PC-3 (cell line): ENCODE data around the gene RAB3IP. TPM values are rescaled to one million over a fixed set of nuclear protein-coding genes. Genes with fewer than 3 reads are reported as not detected.

Source experiments
- ATAC-seq: fragments of 200-7000 bp; cut with Tn5 transposase; 2 replicates; pipeline ENCODE4 v1.9.1; 2020; ENCODE audit warnings: mild to moderate bottlenecking, moderate library complexity
- BruUV-seq: library from RNA; stranded (reverse); fragments of 400-500 nt; replicated peaks from 2 replicates; lab custom pipeline; 2021; lab: Mats Ljungman, UMichigan
- CTCF ChIA-PET: fragments of 300-600 bp; sonication (Branson Sonifier 250); formaldehyde crosslinking; loops from one replicate; lab custom pipeline; 2022; ENCODE audit warnings: antibody characterized with exemption; lab: Charles Lee
- POLR2A ChIA-PET: fragments of 300-600 bp; sonication (Branson Sonifier 250); formaldehyde crosslinking; loops from one replicate; lab custom pipeline; 2022; ENCODE audit warnings: antibody characterized with exemption; ENCODE audit not compliant: unreplicated experiment; lab: Charles Lee
- DNase-seq: peaks from one replicate; pipeline ENCODE4 v3.0.0-alpha.2; 2015
- H2AFZ ChIP-seq: fragments of 300-600 bp; sonication (generic); 2 replicates; pipeline ENCODE4 v1.6.0; 2016; ENCODE audit warnings: antibody characterized with exemption, low read length
- H3F3A ChIP-seq: fragments of 300-600 bp; sonication (generic); one replicate; pipeline ENCODE4 v1.6.0; 2017; ENCODE audit warnings: antibody characterized with exemption, low read length, control low read depth, mild to moderate bottlenecking; ENCODE audit not compliant: unreplicated experiment
- H3K27ac ChIP-seq: fragments of 300-600 bp; sonication (generic); 2 replicates; pipeline ENCODE4 v1.5.1; 2016; ENCODE audit warnings: mild to moderate bottlenecking, low read length
- H3K27me3 ChIP-seq: fragments of 300-600 bp; sonication (generic); 2 replicates; pipeline ENCODE4 v1.6.1; 2016; ENCODE audit warnings: low read length, mixed read lengths
- H3K36me3 ChIP-seq: fragments of 300-600 bp; sonication (generic); 2 replicates; pipeline ENCODE4 v1.6.1; 2016; ENCODE audit warnings: low read depth, mixed run types, low read length, mixed read lengths
- H3K4me1 ChIP-seq: fragments of 300-600 bp; sonication (generic); 2 replicates; pipeline ENCODE4 v1.5.1; 2016; ENCODE audit warnings: low read length; ENCODE audit not compliant: insufficient read depth
- H3K4me2 ChIP-seq: fragments of 300-600 bp; sonication (generic); 2 replicates; pipeline ENCODE4 v1.6.0; 2016; ENCODE audit warnings: low read length
- H3K4me3 ChIP-seq: fragments of 300-600 bp; sonication (generic); 2 replicates; pipeline ENCODE4 v1.5.1; 2016; ENCODE audit warnings: mild to moderate bottlenecking, low read length, mixed read lengths
- H3K79me2 ChIP-seq: fragments of 300-600 bp; sonication (generic); 2 replicates; pipeline ENCODE4 v1.6.1; 2017; ENCODE audit warnings: low read length, mixed read lengths
- H3K9ac ChIP-seq: fragments of 300-600 bp; sonication (generic); 2 replicates; pipeline ENCODE4 v1.6.0; 2016; ENCODE audit warnings: mild to moderate bottlenecking, low read length
- H3K9me2 ChIP-seq: fragments of 300-600 bp; sonication (generic); replicated peaks from 2 replicates; pipeline ENCODE4 v1.6.1; 2016; ENCODE audit warnings: mixed run types, low read length, mixed read lengths
- H3K9me3 ChIP-seq: fragments of 300-600 bp; sonication (generic); 2 replicates; pipeline ENCODE4 v1.6.1; 2016; ENCODE audit warnings: low read length, mixed read lengths
- H4K20me1 ChIP-seq: fragments of 300-600 bp; sonication (generic); 2 replicates; pipeline ENCODE4 v1.6.1; 2016; ENCODE audit warnings: low read length, mixed read lengths
- CTCF ChIP-seq: fragments of 300-600 bp; sonication (generic); conservative IDR thresholded peaks from 2 replicates; pipeline ENCODE4 v1.5.1; 2017; ENCODE audit warnings: antibody characterized with exemption, low read depth, mild to moderate bottlenecking, low read length
- EZH2 ChIP-seq: fragments of 300-600 bp; sonication (generic); IDR thresholded peaks from one replicate; pipeline ENCODE4 v1.6.1; 2017; ENCODE audit warnings: antibody characterized with exemption, mild to moderate bottlenecking, low read length; ENCODE audit not compliant: unreplicated experiment
- EZH2phosphoT487 ChIP-seq: fragments of 300-600 bp; sonication (generic); IDR thresholded peaks from 2 replicates; pipeline ENCODE4 v1.6.1; 2018; ENCODE audit warnings: mild to moderate bottlenecking, antibody characterized with exemption, low read length, borderline replicate concordance
- intact Hi-C: fragments of 100-400 bp; cut with micrococcal nuclease; formaldehyde crosslinking; loops from 2 replicates; pipeline ENCODE4 v1.9.0; 2023
- total RNA-seq: library from RNA; depleted of rRNA; stranded (reverse); fragments of >200 nt; gene quantifications from 2 replicates; pipeline ENCODE4 v1.2.3, GENCODE V29; 2014

Gene RAB3IP
- total RNA-seq, 1 experiment from 2014 or later: 28.6 TPM

GRCh38 chr12:69712826-69713225 is 25.8 kb upstream of the RAB3IP start:
- Histone ChIP-seq H3K9me2 (no peaks in the 10 kb centered on the region), H3K27ac (no peak overlapping the region), H3K9me3 (no peaks in the 10 kb centered on the region), H2AFZ (no peak overlapping the region), H3K4me3 (no peak overlapping the region), H3F3A (no peaks in the 10 kb centered on the region), H3K4me1 (no peaks in the 10 kb centered on the region), H3K79me2 (no peaks in the 10 kb centered on the region), H3K4me2 (no peak overlapping the region), H3K27me3 (no peaks in the 10 kb centered on the region), H3K36me3 (no peaks in the 10 kb centered on the region), H4K20me1 (no peaks in the 10 kb centered on the region), H3K9ac (no peak overlapping the region)
- no TSS peak for BruUV-seq
- ChIA-PET POLR2A (no interaction called here), CTCF (no interaction called here)
- intact Hi-C loops: no loop called here
- TF ChIP-seq EZH2 (no peak), EZH2phosphoT487 (no peak), CTCF (no peak)
- ATAC-seq (no peak), DNase-seq (peak; percentile 9)

- BruUV-seq: no TSS peak
- intact Hi-C loops: no loop called here
- Histone ChIP-seq H3K27ac (no peak overlapping the region), H3K4me3 (no peak overlapping the region), H3K4me1 (no peaks in the 10 kb centered on the region), H3K27me3 (no peaks in the 10 kb centered on the region), H3K79me2 (no peaks in the 10 kb centered on the region), H2AFZ (no peak overlapping the region), H3K9ac (no peak overlapping the region), H3F3A (no peaks in the 10 kb centered on the region), H3K4me2 (no peak overlapping the region), H3K9me2 (no peaks in the 10 kb centered on the region), H4K20me1 (no peaks in the 10 kb centered on the region), H3K9me3 (no peaks in the 10 kb centered on the region), H3K36me3 (no peaks in the 10 kb centered on the region)
- TF ChIP-seq EZH2: no peak
- ChIA-PET POLR2A (no interaction called here), CTCF (no interaction called here)
- DNase-seq (no peak), ATAC-seq (no peak)
Measured at GRCh38 chr12:69714542-69714941, 24.1 kb upstream of the RAB3IP start.

GRCh38 chr12:69719336-69720316 is 19.0 kb upstream of the RAB3IP start:
- no peaks in the 10 kb centered on the region for H3F3A ChIP-seq
- no TSS peak for BruUV-seq
- H3K9me2 ChIP-seq: no peaks in the 10 kb centered on the region
- no peak for TF ChIP-seq CTCF
- TF ChIP-seq EZH2phosphoT487: no peak
- no peak for TF ChIP-seq EZH2
- CTCF ChIA-PET: interaction anchor here (0.5 kb wide), 1 partner anchor 362 kb away, joined by 3 read pairs; no protein-coding TSS in a partner anchor
- no peak overlapping the region for H3K27ac ChIP-seq
- POLR2A ChIA-PET: no interaction called here
- H3K4me2 ChIP-seq: no peak overlapping the region
- intact Hi-C loops: no loop called here
- no peaks in the 10 kb centered on the region for H3K4me1 ChIP-seq
- H3K4me3 ChIP-seq: no peak overlapping the region
- H3K27me3 ChIP-seq: no peaks in the 10 kb centered on the region
- no peaks in the 10 kb centered on the region for H4K20me1 ChIP-seq
- ATAC-seq: no peak
- H3K9ac ChIP-seq: no peak overlapping the region
- no peaks in the 10 kb centered on the region for H3K9me3 ChIP-seq
- H3K79me2 ChIP-seq: no peaks in the 10 kb centered on the region
- H2AFZ ChIP-seq: no peak overlapping the region
- DNase-seq: no peak
- no peaks in the 10 kb centered on the region for H3K36me3 ChIP-seq
